ENCODE data around the gene FAM98A. TPM values are rescaled to one million over a fixed set of nuclear protein-coding genes. Genes with fewer than 3 reads are reported as not detected.

The FAM98A gene
- total RNA-seq (2022; extraction: Qiagen RNA extraction; ENCODE audit: low read depth): 50.5 to 99.8 TPM (median 65.1 TPM) in 5 replicates

DNA sequence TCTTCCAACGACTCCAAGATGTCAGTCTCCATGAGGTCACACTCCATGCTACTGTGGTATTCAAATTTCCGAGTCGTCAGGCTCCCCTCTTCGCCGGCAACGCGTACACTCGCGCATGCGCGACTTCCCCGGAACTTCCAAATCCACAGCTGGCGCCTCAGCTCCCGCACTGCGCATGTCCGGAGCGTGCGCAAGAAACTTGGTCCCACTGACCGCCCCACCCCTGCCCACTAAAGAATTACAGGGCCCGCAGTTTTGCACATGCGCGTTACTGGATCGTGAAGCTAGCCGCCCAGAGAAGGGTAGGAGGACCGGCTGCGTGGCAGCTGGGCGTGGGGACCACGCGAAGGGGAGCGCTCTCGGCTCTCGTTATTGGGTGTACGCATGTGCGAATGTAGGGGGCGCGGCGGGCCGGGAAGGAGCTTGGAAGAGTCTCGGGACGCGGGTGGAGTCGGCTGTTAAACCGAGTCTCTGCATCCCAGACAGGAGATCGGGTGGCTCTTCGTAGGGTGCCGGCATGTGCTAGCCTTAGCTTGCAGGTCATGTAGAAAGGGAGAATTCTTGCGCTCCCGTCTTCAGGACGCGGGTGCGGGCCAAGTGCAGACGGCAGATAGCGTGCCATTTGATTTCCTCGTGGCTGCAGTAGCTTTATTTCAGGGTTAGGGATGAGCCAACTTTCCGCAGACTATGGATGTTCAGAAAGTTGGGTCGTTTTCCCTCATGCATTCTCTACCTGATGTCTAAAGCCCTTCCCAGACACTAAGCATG is at the start of gene FAM98A:
FAM98A (minus strand) TSS at position 125 of the 768 bp plus-strand sequence; CDS start at position 47, 78 bp downstream.

Other genes starting within 250 kb of the FAM98A start
- gene RASGRP3, start 122.7 kb downstream of the FAM98A start, total RNA-seq (2022; extraction: Qiagen RNA extraction; ENCODE audit: low read depth): 0.55 to 1.2 TPM (median 0.72 TPM) in 5 replicates

All from A549 treated with GW870086 at 1 μM for 4 hours (cell line).